Keratinocyte (primary cell): ENCODE data around the gene PXDN. TPM values are rescaled to one million over a fixed set of nuclear protein-coding genes. Genes with fewer than 3 reads are reported as not detected.

ENCODE experiments used
- DNase-seq: peaks from one replicate; pipeline ENCODE4 v3.0.0-alpha.2; 2011; ENCODE audit warnings: low read depth, missing footprints, low spot score
- FAIRE-seq: peaks from 2 replicates; lab custom pipeline; 2011; peaks lifted over from hg19 to GRCh38; lab: Jason Lieb, UNC
- H2AFZ ChIP-seq: 2 replicates; pipeline ENCODE4 v1.6.0; 2012; ENCODE audit warnings: low read length, control low read depth, inconsistent platforms; ENCODE audit not compliant: control insufficient read depth
- H3K27ac ChIP-seq: 2 replicates; pipeline ENCODE4 v1.5.1; 2011; ENCODE audit warnings: low read length; ENCODE audit not compliant: control insufficient read depth, insufficient read depth
- H3K27me3 ChIP-seq: 3 replicates; pipeline ENCODE4 v1.6.0; 2011; ENCODE audit warnings: low read length; ENCODE audit not compliant: control insufficient read depth, insufficient read depth; ENCODE audit errors: extremely low read depth
- H3K36me3 ChIP-seq, 2 experiments: 2 replicates in 1 of 2; 3 replicates in 1 of 2; pipeline ENCODE4 v1.5.1; 2011; ENCODE audit warnings: low read length in 2 of 2, mild to moderate bottlenecking in 1 of 2; ENCODE audit not compliant: control insufficient read depth in 2 of 2, insufficient read depth in 2 of 2; ENCODE audit errors: extremely low read depth in 1 of 2
- H3K4me1 ChIP-seq: 3 replicates; pipeline ENCODE4 v1.5.1; 2011; ENCODE audit warnings: low read length; ENCODE audit not compliant: control insufficient read depth, insufficient read depth; ENCODE audit errors: extremely low read depth
- H3K4me2 ChIP-seq: 3 replicates; pipeline ENCODE4 v1.6.0; 2011; ENCODE audit warnings: low read depth, low read length; ENCODE audit not compliant: control insufficient read depth, insufficient read depth; ENCODE audit errors: extremely low read depth
- H3K4me3 ChIP-seq, 3 experiments: fragments of 200-600 bp in 1 of 3; sonication (generic) in 1 of 3; 2 replicates in 2 of 3; 3 replicates in 1 of 3; pipeline ENCODE4 v1.5.1; 2011 to 2016; ENCODE audit warnings: low read length in 3 of 3, mild to moderate bottlenecking in 3 of 3, control low read depth in 2 of 3, inconsistent platforms in 1 of 3, low read depth in 1 of 3, mixed read lengths in 1 of 3, mixed run types in 1 of 3, moderate library complexity in 1 of 3; ENCODE audit not compliant: control insufficient read depth in 2 of 3, insufficient read depth in 2 of 3; ENCODE audit errors: extremely low read depth in 1 of 3
- H3K79me2 ChIP-seq: 2 replicates; pipeline ENCODE4 v1.6.0; 2012; ENCODE audit warnings: low read length; ENCODE audit not compliant: control insufficient read depth, insufficient read depth
- H3K9ac ChIP-seq: 3 replicates; pipeline ENCODE4 v1.6.0; 2011; ENCODE audit warnings: low read length; ENCODE audit not compliant: control insufficient read depth, insufficient read depth; ENCODE audit errors: extremely low read depth
- H3K9me1 ChIP-seq: 3 replicates; pipeline ENCODE4 v1.6.0; 2011; ENCODE audit warnings: low read length; ENCODE audit not compliant: control insufficient read depth, insufficient read depth; ENCODE audit errors: extremely low read depth
- H3K9me3 ChIP-seq: 2 replicates; pipeline ENCODE4 v1.5.1; 2012; ENCODE audit warnings: low read depth, low read length; ENCODE audit not compliant: control insufficient read depth
- H4K20me1 ChIP-seq: 3 replicates; pipeline ENCODE4 v1.6.0; 2011; ENCODE audit warnings: low read length; ENCODE audit not compliant: control insufficient read depth, insufficient read depth; ENCODE audit errors: extremely low read depth
- EZH2 ChIP-seq: IDR thresholded peaks from one replicate; pipeline ENCODE4 v1.6.1; 2012; ENCODE audit warnings: inconsistent platforms, mild to moderate bottlenecking, low read length, moderate library complexity
- dilution Hi-C: fragments of 300-500 bp; cut with MboI; formaldehyde crosslinking; loops from one replicate; pipeline ENCODE4 v1.7.0; 2020; ENCODE audit warnings: low sequenced_read_pairs; ENCODE audit not compliant: extremely low pct_ligation_motif_present
- polyA plus RNA-seq, 5 experiments: library from polyadenylated mRNA; depleted of rRNA in 3 of 5; stranded (reverse) in 3 of 5; stranded (forward) in 1 of 5; unstranded in 1 of 5; fragments of >200 nt; gene quantifications; 1 replicate in 1 of 5; 2 replicates in 3 of 5; 3 replicates in 1 of 5; pipeline versions ENCODE4 v1.2.1 to v1.2.3, GENCODE V29; 2011 to 2012; ENCODE audit warnings: missing spikeins in 2 of 5, low read depth in 1 of 5, low replicate concordance in 1 of 5
- TF ChIP-seq, protein P1 (sequence below), 3 experiments: IDR thresholded peaks in 1 of 3; conservative IDR thresholded peaks in 1 of 3; optimal IDR thresholded peaks in 1 of 3; 2 replicates in 2 of 3; 3 replicates in 1 of 3; pipeline versions ENCODE3 to v1.5.1; 2011; ENCODE audit warnings: low read length in 3 of 3, mild to moderate bottlenecking in 3 of 3, moderate library complexity in 2 of 3, control low read depth in 1 of 3, inconsistent platforms in 1 of 3; ENCODE audit not compliant: insufficient read depth in 2 of 3; ENCODE audit errors: extremely low read depth in 1 of 3

Gene PXDN
- polyA plus RNA-seq, 1 donor (not counting 4 experiments of a cell fraction or from before 2014, with no cell fraction given), result 36.7 TPM

DNA sequence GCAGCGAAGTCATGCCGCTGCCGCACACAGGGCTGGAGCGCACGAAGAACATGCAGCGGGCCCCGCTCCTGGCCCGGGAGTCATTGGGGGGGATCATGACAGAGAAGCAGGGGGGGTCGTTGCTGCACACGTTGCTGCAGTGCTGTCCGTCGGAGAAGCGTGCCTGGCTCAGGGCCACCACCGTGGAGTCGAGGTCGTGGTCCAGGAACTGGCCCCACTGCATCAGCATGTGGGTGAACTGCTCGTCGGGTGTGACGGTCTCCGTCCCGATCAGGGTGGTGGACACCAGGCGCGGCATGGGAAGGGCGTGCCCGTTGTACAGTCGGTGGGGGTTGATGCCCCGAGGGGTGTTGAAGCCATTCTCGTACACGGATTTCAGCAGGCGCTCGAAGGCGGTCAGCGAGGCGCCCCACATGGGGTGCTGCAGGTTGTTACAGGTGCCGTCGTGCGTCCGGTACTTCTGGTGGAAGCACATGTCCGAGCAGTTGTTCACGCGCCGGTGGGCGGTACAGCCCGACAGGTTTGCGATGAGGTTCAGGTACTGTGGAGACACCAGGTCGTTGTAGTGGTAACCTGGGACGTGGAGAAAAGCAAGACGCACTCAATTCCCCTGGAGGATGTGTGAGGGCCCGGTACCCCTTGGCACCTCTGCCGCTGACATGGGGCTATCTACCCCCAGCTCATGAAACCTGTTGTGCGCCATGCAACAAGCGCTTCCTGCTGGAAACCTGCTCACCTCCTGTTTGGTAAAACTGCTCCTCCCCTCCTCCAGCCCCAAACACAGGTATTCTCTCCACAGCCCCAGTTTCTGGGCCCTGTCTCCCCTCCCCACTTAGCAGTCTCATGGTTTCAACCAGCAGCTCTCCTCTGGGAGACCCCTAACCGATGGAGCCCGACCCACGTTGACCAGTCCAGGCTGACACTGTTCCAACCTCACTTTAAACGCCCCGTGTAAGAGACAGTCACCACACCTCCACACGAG is 94.9 kb downstream of the PXDN start:
- TF ChIP-seq EZH2, result no peak
- TF ChIP-seq, protein P1, sequence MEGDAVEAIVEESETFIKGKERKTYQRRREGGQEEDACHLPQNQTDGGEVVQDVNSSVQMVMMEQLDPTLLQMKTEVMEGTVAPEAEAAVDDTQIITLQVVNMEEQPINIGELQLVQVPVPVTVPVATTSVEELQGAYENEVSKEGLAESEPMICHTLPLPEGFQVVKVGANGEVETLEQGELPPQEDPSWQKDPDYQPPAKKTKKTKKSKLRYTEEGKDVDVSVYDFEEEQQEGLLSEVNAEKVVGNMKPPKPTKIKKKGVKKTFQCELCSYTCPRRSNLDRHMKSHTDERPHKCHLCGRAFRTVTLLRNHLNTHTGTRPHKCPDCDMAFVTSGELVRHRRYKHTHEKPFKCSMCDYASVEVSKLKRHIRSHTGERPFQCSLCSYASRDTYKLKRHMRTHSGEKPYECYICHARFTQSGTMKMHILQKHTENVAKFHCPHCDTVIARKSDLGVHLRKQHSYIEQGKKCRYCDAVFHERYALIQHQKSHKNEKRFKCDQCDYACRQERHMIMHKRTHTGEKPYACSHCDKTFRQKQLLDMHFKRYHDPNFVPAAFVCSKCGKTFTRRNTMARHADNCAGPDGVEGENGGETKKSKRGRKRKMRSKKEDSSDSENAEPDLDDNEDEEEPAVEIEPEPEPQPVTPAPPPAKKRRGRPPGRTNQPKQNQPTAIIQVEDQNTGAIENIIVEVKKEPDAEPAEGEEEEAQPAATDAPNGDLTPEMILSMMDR (optimal IDR thresholded peaks at IDR 0.05 in 1 of 3, IDR thresholded peaks at IDR 0.05 in 1 of 3, conservative IDR thresholded peaks at IDR 0.05 in 1 of 3; ENCODE audit: extremely low read depth in 1 of 3, insufficient read depth in 2 of 3, low read length in 3 of 3), result no peak

DNA sequence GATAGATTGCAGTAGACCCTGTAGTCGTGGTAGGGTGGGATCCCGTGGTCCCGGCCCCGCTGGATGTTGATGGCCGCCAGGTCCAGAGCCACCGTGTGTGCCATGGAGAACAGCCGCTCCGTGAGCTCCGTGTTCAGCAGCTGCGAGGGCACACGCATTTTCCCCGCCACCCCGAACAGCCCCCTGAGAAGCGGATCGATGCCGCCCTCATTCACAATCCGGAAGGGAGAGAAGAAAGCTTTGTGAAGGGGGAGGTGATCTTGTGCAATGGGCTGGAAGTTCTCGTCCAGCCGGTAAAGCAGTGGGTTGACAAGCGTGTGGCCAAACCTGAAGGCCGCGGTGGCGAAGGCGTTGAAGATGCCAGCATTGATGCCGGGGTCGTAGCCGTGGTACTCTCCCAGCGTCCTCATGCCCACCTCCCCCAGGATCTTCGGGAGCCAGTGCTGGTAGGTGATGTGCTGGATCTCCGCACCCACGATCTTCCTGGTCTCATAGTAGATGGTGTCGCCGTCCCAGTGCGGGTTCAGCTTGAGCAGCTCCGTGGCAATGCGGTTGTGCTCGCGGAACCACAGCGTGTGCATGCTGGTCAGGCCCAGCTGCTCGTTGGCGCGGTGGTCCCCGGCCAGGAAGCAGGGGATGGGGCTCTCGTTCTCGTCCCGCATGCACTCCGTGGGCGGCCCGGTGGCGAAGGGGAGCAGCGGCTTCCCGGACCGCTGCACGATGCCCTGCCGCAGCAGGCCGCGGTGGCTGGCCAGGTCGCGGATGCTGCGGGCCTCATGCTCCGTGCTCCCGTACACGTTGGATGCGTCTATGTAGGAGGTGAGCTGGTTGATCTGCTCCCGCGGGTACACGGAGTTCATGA is 95.8 kb downstream of the PXDN start:
- Histone ChIP-seq H3K9ac (no peak overlapping the region), H3K36me3 (peaks cover 8% of the 10 kb centered on the region in 2 experiments), H3K4me2 (no peak overlapping the region), H3K79me2 (no peaks in the 10 kb centered on the region), H2AFZ (no peak overlapping the region), H3K4me3 (no peak overlapping the region), H3K9me1 (no peaks in the 10 kb centered on the region), H4K20me1 (no peaks in the 10 kb centered on the region), H3K27me3 (no peaks in the 10 kb centered on the region), H3K4me1 (peaks cover 10% of the 10 kb centered on the region), H3K27ac (no peak overlapping the region), H3K9me3 (no peaks in the 10 kb centered on the region)
- TF ChIP-seq, protein P1 (optimal IDR thresholded peaks at IDR 0.05 in 1 of 3, IDR thresholded peaks at IDR 0.05 in 1 of 3, conservative IDR thresholded peaks at IDR 0.05 in 1 of 3; ENCODE audit: extremely low read depth in 1 of 3, insufficient read depth in 2 of 3, low read length in 3 of 3), result no peak
- TF ChIP-seq EZH2, result no peak
- dilution Hi-C loops, result no loop called here
- no peak for DNase-seq
- no peak for FAIRE-seq

More for the DNA sequence above, 94.9 kb downstream of the PXDN start:
- dilution Hi-C loops, result no loop called here
- no peak overlapping the region for H3K9ac ChIP-seq
- peaks cover 6% of the 10 kb centered on the region in 2 experiments for H3K36me3 ChIP-seq
- H3K4me3 ChIP-seq, result no peak overlapping the region
- H2AFZ ChIP-seq, result no peak overlapping the region
- no peak for FAIRE-seq
- H4K20me1 ChIP-seq, result no peaks in the 10 kb centered on the region
- no peaks in the 10 kb centered on the region for H3K79me2 ChIP-seq
- no peaks in the 10 kb centered on the region for H3K9me3 ChIP-seq
- DNase-seq, result no peak
- H3K9me1 ChIP-seq, result no peaks in the 10 kb centered on the region
- no peak overlapping the region for H3K4me2 ChIP-seq
- no peaks in the 10 kb centered on the region for H3K27me3 ChIP-seq
- H3K27ac ChIP-seq, result no peak overlapping the region
- H3K4me1 ChIP-seq, result peaks cover 19% of the 10 kb centered on the region
